Left kidney (tissue), 2 donors: Measurements from ENCODE around the gene JMJD4. TPM values are rescaled to one million over a fixed set of nuclear protein-coding genes. Genes with fewer than 3 reads are reported as not detected.

Source experiments
- DNase-seq: peaks from one replicate; pipeline ENCODE4 v3.0.0-alpha.2; 2013
- polyA plus RNA-seq: library from polyadenylated mRNA; unstranded; fragments of 120-200 nt; gene quantifications from one replicate; pipeline ENCODE4 v1.2.1, GENCODE V29; 2013; ENCODE audit not compliant: insufficient read length

Gene JMJD4
- polyA plus RNA-seq, 1 donor: 16.6 TPM

- DNase-seq: no peak
These were observed 19.1 kb upstream of the JMJD4 start for GRCh38 chr1:227753999-227754711.

- no peak for DNase-seq
These were observed 15.0 kb upstream of the JMJD4 start for GRCh38 chr1:227749916-227750710.

GRCh38 chr1:227749225-227749624 is 14.1 kb upstream of the JMJD4 start:
- DNase-seq: no peak

GRCh38 chr1:227748496-227749182 is 13.5 kb upstream of the JMJD4 start:
- no peak for DNase-seq

- no peak for DNase-seq
These were observed 12.9 kb upstream of the JMJD4 start for GRCh38 chr1:227747948-227748495.

GRCh38 chr1:227747382-227747781 is 12.3 kb upstream of the JMJD4 start:
- no peak for DNase-seq

GRCh38 chr1:227746676-227747075 is 11.6 kb upstream of the JMJD4 start:
- DNase-seq: no peak

- no peak for DNase-seq
These were observed 10.6 kb upstream of the JMJD4 start for GRCh38 chr1:227745568-227746265.

- DNase-seq: no peak
These were observed 9.6 kb upstream of the JMJD4 start for GRCh38 chr1:227744668-227745067.

GRCh38 chr1:227742738-227743715 is 7.9 kb upstream of the JMJD4 start:
- no peak for DNase-seq

- no peak for DNase-seq
These were observed 6.2 kb upstream of the JMJD4 start for GRCh38 chr1:227741166-227741870.

GRCh38 chr1:227740401-227740960 is 5.4 kb upstream of the JMJD4 start:
- DNase-seq: no peak

GRCh38 chr1:227739636-227740035 is 4.5 kb upstream of the JMJD4 start:
- no peak for DNase-seq

GRCh38 chr1:227738820-227739219 is 3.7 kb upstream of the JMJD4 start:
- no peak for DNase-seq

- no peak for DNase-seq
These were observed 1.8 kb upstream of the JMJD4 start for GRCh38 chr1:227736814-227737432.

- DNase-seq: no peak
These were observed 610 bp upstream of the JMJD4 start for GRCh38 chr1:227735539-227736285.

- no peak for DNase-seq
These were observed 601 bp downstream of the JMJD4 start for GRCh38 chr1:227734546-227734855.

- DNase-seq: no peak
These were observed 1.2 kb downstream of the JMJD4 start for GRCh38 chr1:227733751-227734545.
